NCI-H69 (cell line): ENCODE data around the gene MOCS1.

ENCODE experiments used
- DNase-seq: peaks from one replicate; lab custom pipeline; 2025; lab: John Stamatoyannopoulos, UW

MOCS1 gene

GRCh38 chr6:39876111-39876510 is 58.2 kb downstream of the MOCS1 start:
- no peak for DNase-seq

GRCh38 chr6:39873439-39873838 is 60.8 kb downstream of the MOCS1 start:
- DNase-seq, result no peak

DNA sequence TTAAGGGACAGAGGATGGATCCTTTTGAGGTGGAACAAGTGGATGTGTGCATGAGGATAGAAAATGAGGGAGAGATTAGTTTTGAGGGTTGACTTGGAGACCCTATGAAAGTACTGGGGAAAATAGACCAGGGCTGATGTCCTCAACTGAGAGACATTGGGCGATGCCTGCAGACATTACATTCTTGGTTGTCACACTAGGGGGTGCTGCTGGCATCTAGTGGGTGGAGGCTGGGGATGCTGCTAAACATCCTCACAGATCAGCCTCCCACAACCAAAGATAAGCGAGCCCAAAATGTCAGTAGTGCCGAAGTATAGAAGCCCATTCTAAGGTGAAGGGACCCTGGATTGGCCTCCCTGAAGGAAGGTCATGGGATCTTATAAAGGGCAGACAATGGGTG is 63.3 kb downstream of the MOCS1 start:
- no peak for DNase-seq

DNA sequence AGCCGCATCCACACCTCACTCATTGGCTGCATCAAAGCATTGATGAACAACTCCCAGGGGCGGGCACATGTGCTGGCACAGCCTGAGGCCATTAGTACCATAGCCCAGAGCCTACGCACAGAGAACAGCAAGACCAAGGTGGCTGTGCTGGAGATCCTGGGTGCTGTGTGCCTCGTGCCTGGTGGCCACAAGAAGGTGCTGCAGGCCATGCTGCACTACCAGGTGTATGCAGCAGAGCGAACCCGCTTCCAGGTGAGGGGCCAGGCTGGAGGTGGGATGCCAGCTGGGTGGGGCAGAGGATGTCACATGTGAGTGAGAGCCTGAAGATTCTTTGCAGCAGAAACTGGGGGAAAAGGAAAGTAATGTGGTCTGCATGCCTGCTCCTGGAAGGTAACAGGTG is 66.7 kb downstream of the MOCS1 start:
- peak; percentile 32 for DNase-seq

DNA sequence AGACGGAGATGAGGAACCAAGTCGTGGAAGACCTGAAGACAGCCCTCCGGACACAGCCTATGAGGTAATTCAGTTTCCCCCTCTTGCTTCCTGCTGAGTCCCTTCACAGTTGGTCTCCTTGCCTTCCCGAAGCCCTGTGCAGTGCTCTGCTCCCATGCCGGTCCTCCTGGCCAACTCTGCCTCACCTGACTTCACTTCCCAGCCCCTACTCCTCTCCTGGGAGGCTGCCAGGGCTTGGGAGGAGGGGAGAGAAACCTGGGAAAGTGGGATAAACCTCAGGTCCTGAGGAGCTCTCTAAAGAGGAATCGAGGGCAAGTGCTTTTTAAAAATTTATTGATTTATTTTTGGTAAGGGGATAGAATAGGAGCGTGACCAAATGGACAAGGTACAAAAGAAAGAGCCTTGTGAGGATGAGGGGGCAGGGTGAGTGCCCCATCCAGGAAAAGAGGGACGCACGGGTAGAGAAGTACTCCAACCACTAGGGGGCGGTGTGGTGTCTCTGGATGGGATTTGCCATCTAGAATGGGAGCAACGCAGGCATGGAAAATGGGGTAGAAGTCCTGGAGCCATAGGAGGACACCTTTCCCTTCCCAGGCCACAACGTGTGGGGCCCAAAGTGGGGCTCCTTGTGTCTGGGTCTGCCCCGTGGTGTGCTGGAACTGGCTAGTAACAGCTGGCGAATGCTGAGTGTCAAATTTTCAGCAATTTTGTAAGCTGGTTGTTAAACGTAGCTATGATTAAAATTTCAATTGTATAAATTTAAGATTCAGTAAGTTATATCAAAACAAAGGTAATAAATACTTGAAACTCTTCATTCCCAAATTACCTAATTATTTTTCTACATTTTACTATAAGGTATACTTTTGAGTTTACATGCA is 69.0 kb downstream of the MOCS1 start:
- DNase-seq, result peak; percentile 81

DNA sequence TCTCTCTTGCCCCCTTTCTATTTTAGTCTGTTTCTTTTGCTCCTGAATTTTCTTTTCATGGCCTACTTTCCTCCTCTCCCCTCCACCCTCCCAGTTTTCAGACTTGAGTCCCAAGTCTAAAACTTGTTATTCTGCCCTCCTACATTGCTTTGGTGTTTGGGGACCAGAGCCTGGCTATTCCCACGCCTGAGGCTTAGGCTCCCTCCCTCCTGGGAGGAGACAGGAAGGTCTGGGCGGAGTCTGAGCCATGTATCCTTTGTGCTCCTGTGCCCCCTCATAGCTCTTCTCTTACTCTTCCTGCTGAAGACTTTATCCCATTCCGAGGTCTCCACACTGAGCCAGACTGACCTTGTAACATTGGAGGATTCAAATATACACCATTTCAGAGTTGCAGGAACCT is 72.6 kb downstream of the MOCS1 start:
- DNase-seq, result no peak

- DNase-seq, result no peak
These were observed 75.2 kb downstream of the MOCS1 start for GRCh38 chr6:39859025-39859424.

GRCh38 chr6:39855356-39855995 is 78.8 kb downstream of the MOCS1 start:
- no peak for DNase-seq
